GM13977 (cell line): ENCODE results near the gene NUDT21.

Source experiments
- DNase-seq: peaks from one replicate; pipeline ENCODE4 v3.0.0; 2012; ENCODE audit warnings: low spot score
- CTCF ChIP-seq: IDR thresholded peaks from 2 replicates; pipeline ENCODE4 v1.5.1; 2012; ENCODE audit warnings: mild to moderate bottlenecking, control low read depth; ENCODE audit not compliant: insufficient read depth; ENCODE audit errors: extremely low read depth, missing control alignments
- in situ Hi-C: fragments of 300-500 bp; cut with MboI; formaldehyde crosslinking; loops from one replicate; pipeline ENCODE4 v1.12.0; 2022; ENCODE audit warnings: low sequenced_read_pairs, low pct_unique_long_range_greater_than_20kb, mixed read lengths, inconsistent platforms; ENCODE audit not compliant: unreplicated experiment

NUDT21 gene

GRCh38 chr16:56475201-56475600 lies 24.1 kb upstream of the NUDT21 start:
- in situ Hi-C loops = no loop called here
- DNase-seq = no peak

GRCh38 chr16:56470666-56471065 lies 19.5 kb upstream of the NUDT21 start:
- DNase-seq = no peak
- no peak for TF ChIP-seq CTCF
- in situ Hi-C loops = no loop called here

More at GRCh38 chr16:56475201-56475600, 24.1 kb upstream of the NUDT21 start:
- TF ChIP-seq CTCF = no peak

GRCh38 chr16:56470232-56470631 lies 19.1 kb upstream of the NUDT21 start:
- no peak for TF ChIP-seq CTCF
- in situ Hi-C loops = no loop called here

GRCh38 chr16:56469748-56470147 lies 18.6 kb upstream of the NUDT21 start:
- in situ Hi-C loops = no loop called here
- DNase-seq = no peak
- TF ChIP-seq CTCF = no peak

More at GRCh38 chr16:56470232-56470631, 19.1 kb upstream of the NUDT21 start:
- no peak for DNase-seq

GRCh38 chr16:56468800-56469199 lies 17.7 kb upstream of the NUDT21 start:
- TF ChIP-seq CTCF = no peak
- no peak for DNase-seq
- in situ Hi-C loops = no loop called here

GRCh38 chr16:56466344-56466743 lies 15.2 kb upstream of the NUDT21 start:
- no peak for TF ChIP-seq CTCF
- no peak for DNase-seq
- in situ Hi-C loops = no loop called here

- TF ChIP-seq CTCF = no peak
- in situ Hi-C loops = no loop called here
These were observed 12.0 kb upstream of the NUDT21 start for GRCh38 chr16:56463153-56463552.

More at GRCh38 chr16:56463153-56463552, 12.0 kb upstream of the NUDT21 start:
- no peak for DNase-seq
